ENCODE data around the gene NLGN1.
"Not testable (repeated sequence)": the region's sequence is repeated elsewhere in the genome, so short reads cannot be mapped to it uniquely, and the experiment has no call there.

DNA sequence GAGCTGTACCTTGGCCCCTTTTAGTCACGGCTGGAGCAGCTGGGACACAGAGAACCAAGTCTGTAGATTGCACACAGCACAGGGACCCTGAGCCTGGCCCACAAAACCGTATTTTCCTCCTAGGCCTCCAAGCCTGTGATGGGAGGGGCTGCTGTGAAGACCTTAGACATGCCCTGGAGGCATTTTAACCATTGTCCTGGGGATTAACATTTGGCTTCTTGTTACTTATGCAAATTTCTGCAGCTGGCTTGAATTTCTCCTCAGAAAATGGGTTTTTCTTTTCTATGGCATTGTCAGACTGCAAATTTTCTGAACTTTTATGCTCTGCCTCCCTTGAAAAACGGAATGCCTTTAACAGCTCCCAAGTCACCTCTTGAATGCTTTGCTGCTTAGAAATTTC lies 197.3 kb downstream of the NLGN1 start:
- not testable (repeated sequence) for TF ChIP-seq CHD2 (IDR thresholded peaks at IDR 0.05; ENCODE audit: low read length); EZH2 (IDR thresholded peaks at IDR 0.05; ENCODE audit: low read depth, low read length, severe bottlenecking); RFX5 (IDR thresholded peaks at IDR 0.05; ENCODE audit: borderline replicate concordance, low read depth, low read length); RAD21 (IDR thresholded peaks at IDR 0.05 in 1 of 2, conservative IDR thresholded peaks at IDR 0.05 in 1 of 2; ENCODE audit: low read depth in 2 of 2, low read length in 2 of 2); GABPA (IDR thresholded peaks at IDR 0.05; ENCODE audit: borderline replicate concordance, insufficient read depth, low read length); POLR2A (IDR thresholded peaks at IDR 0.05; ENCODE audit: control extremely low read depth in 1 of 2, low read depth in 2 of 2, low read length in 2 of 2)
- TF ChIP-seq, protein P1, sequence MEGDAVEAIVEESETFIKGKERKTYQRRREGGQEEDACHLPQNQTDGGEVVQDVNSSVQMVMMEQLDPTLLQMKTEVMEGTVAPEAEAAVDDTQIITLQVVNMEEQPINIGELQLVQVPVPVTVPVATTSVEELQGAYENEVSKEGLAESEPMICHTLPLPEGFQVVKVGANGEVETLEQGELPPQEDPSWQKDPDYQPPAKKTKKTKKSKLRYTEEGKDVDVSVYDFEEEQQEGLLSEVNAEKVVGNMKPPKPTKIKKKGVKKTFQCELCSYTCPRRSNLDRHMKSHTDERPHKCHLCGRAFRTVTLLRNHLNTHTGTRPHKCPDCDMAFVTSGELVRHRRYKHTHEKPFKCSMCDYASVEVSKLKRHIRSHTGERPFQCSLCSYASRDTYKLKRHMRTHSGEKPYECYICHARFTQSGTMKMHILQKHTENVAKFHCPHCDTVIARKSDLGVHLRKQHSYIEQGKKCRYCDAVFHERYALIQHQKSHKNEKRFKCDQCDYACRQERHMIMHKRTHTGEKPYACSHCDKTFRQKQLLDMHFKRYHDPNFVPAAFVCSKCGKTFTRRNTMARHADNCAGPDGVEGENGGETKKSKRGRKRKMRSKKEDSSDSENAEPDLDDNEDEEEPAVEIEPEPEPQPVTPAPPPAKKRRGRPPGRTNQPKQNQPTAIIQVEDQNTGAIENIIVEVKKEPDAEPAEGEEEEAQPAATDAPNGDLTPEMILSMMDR (IDR thresholded peaks at IDR 0.05; ENCODE audit: control extremely low read depth in 1 of 3, insufficient read depth in 1 of 3, low read depth in 1 of 3, low read length in 3 of 3), result not testable (repeated sequence)
